ENCODE measurements around the gene RAB44.

GRCh38 chr6:36780442-36781177, 83.0 kb downstream of the RAB44 start:
- TF ChIP-seq CTCF (IDR thresholded peaks at IDR 0.05) (no peak), EP300 (IDR thresholded peaks at IDR 0.05; ENCODE audit: borderline replicate concordance in 1 of 2, low read depth in 1 of 2, low read length in 1 of 2) (no peak), GATA2 (CRISPR knock-in tag; IDR thresholded peaks at IDR 0.05) (no peak), CHD2 (IDR thresholded peaks at IDR 0.05; ENCODE audit: low read length, partially characterized antibody) (no peak), USF2 (IDR thresholded peaks at IDR 0.05; ENCODE audit: borderline replicate concordance, low read depth, low read length) (no peak), PBX3 (IDR thresholded peaks at IDR 0.05) (no peak)

Measured in SK-N-SH (cell line).